Natural killer cell (primary cell): ENCODE results near the gene RAD23B. TPM values are rescaled to one million over a fixed set of nuclear protein-coding genes. Genes with fewer than 3 reads are reported as not detected.

Source experiments
- ATAC-seq, 3 donors: fragments of 150-1000 bp in 2 of 3; fragments of 200-7000 bp in 1 of 3; cut with Tn5 transposase; 1 replicate in 1 of 3; 2 replicates in 2 of 3; pipeline ENCODE4 v1.10.0; 2021; ENCODE audit warnings: mild to moderate bottlenecking in 2 of 3, moderate library complexity in 2 of 3
- DNase-seq, 2 donors: peaks; one replicate each; pipeline versions ENCODE4 v3.0.0 to v3.0.0-alpha.2; 2013 to 2021; ENCODE audit warnings: mixed read lengths in 1 of 2
- H3K27ac ChIP-seq: one replicate; pipeline ENCODE4 v1.5.1; 2013; ENCODE audit warnings: mild to moderate bottlenecking, low read length
- H3K27me3 ChIP-seq: one replicate; pipeline ENCODE4 v1.6.1; 2013; ENCODE audit warnings: low read length; ENCODE audit not compliant: control insufficient read depth, insufficient read depth
- H3K36me3 ChIP-seq: one replicate; pipeline ENCODE4 v1.6.1; 2013; ENCODE audit warnings: low read length; ENCODE audit not compliant: control insufficient read depth, insufficient read depth
- H3K4me1 ChIP-seq: one replicate; pipeline ENCODE4 v1.6.1; 2013; ENCODE audit warnings: low read length; ENCODE audit not compliant: control insufficient read depth, insufficient read depth
- H3K4me3 ChIP-seq: one replicate; pipeline ENCODE4 v1.5.1; 2013; ENCODE audit warnings: low read length
- H3K9me3 ChIP-seq: one replicate; pipeline ENCODE4 v1.6.1; 2013; ENCODE audit warnings: low read length; ENCODE audit not compliant: control insufficient read depth, insufficient read depth
- H3K27ac Mint-ChIP-seq, 2 donors: one replicate each; pipeline ENCODE4 v1.8.0; 2022; ENCODE audit warnings: mild to moderate bottlenecking in 2 of 2, mixed read lengths in 2 of 2, moderate library complexity in 1 of 2
- H3K27me3 Mint-ChIP-seq, 2 donors: one replicate each; pipeline ENCODE4 v1.8.0; 2022; ENCODE audit warnings: low read depth in 2 of 2, mixed read lengths in 2 of 2
- H3K36me3 Mint-ChIP-seq: one replicate; pipeline ENCODE4 v1.8.0; 2022; ENCODE audit warnings: mixed read lengths
- H3K4me1 Mint-ChIP-seq, 2 donors: one replicate each; pipeline ENCODE4 v1.8.0; 2022; ENCODE audit warnings: mixed read lengths in 2 of 2
- H3K4me3 Mint-ChIP-seq: one replicate; pipeline ENCODE4 v1.8.0; 2022; ENCODE audit warnings: mild to moderate bottlenecking, moderate library complexity, mixed read lengths
- H3K9me3 Mint-ChIP-seq, 2 donors: one replicate each; pipeline ENCODE4 v1.8.0; 2022; ENCODE audit warnings: mixed read lengths in 2 of 2
- CTCF ChIP-seq: fragments of 200-600 bp; IDR thresholded peaks from one replicate; pipeline ENCODE4 v1.8.0; 2022; ENCODE audit warnings: antibody characterized with exemption
- WGBS: methylation state at CpG from one replicate; pipeline ENCODE4 v1.1.7; 2013; ENCODE audit warnings: missing lambda C conversion rate; ENCODE audit not compliant: insufficient coverage; 5-methylcytosine and 5-hydroxymethylcytosine counted together
- intact Hi-C: fragments of 100-400 bp; cut with micrococcal nuclease; formaldehyde crosslinking; loops from one replicate; pipeline ENCODE4 v1.14.2; 2022
- total RNA-seq, 4 donors: library from RNA; stranded (reverse); fragments of 120-200 nt in 1 of 4; gene quantifications; one replicate each; pipeline versions ENCODE4 v1.2.3 to v1.2.4, GENCODE V29; 2013 to 2022

The RAD23B gene
- total RNA-seq, 3 donors from 2014 or later (not counting 1 experiment from before 2014, with no cell fraction given): 85.6 to 101 (median 92.6) TPM

- Histone ChIP-seq H3K27me3 (no peaks in the 10 kb centered on the region), H3K4me1 (no peaks in the 10 kb centered on the region), H3K4me3 (no peak overlapping the region), H3K36me3 (no peaks in the 10 kb centered on the region), H3K9me3 (no peaks in the 10 kb centered on the region), H3K27ac (no peak overlapping the region)
- Mint-ChIP-seq H3K4me3 (no peak overlapping the region), H3K27ac (no peak overlapping the region), H3K4me1 (no peaks in the 10 kb centered on the region), H3K9me3 (no peaks in the 10 kb centered on the region), H3K27me3 (peaks cover 8 to 11% of the 10 kb centered on the region in 2 donors), H3K36me3 (no peaks in the 10 kb centered on the region)
- 86% methylated on average over 7 of the region's 7 CpGs for WGBS
- ATAC-seq: no peak
- TF ChIP-seq CTCF: no peak
- intact Hi-C loops: no loop called here
- DNase-seq: no peak
Observed at GRCh38 chr9:107367727-107368502, 84.8 kb downstream of the RAD23B start.

- 84% methylated on average over 9 of the region's 9 CpGs for WGBS
- no peak for ATAC-seq
- no peak overlapping the region for H3K4me3 ChIP-seq
- Mint-ChIP-seq H3K27ac (no peak overlapping the region), H3K4me1 (no peaks in the 10 kb centered on the region), H3K9me3 (no peaks in the 10 kb centered on the region), H3K27me3 (peaks cover 8 to 13% of the 10 kb centered on the region in 2 donors), H3K4me3 (no peak overlapping the region), H3K36me3 (no peaks in the 10 kb centered on the region)
- no peaks in the 10 kb centered on the region for H3K9me3 ChIP-seq
- DNase-seq: no peak
- no peak overlapping the region for H3K27ac ChIP-seq
- H3K36me3 ChIP-seq: no peaks in the 10 kb centered on the region
- H3K27me3 ChIP-seq: no peaks in the 10 kb centered on the region
- no peaks in the 10 kb centered on the region for H3K4me1 ChIP-seq
- intact Hi-C loops: no loop called here
- TF ChIP-seq CTCF: no peak
Observed at GRCh38 chr9:107368696-107369095, 85.6 kb downstream of the RAD23B start.

- no peak overlapping the region for H3K27ac Mint-ChIP-seq
- ATAC-seq (no peak), DNase-seq (no peak)
- intact Hi-C loops: no loop called here
- no peaks in the 10 kb centered on the region for H3K36me3 ChIP-seq
- no peak overlapping the region for H3K4me3 ChIP-seq
- no peaks in the 10 kb centered on the region for H3K9me3 ChIP-seq
- no peaks in the 10 kb centered on the region for H3K27me3 ChIP-seq
- TF ChIP-seq CTCF: no peak
- no peaks in the 10 kb centered on the region for H3K36me3 Mint-ChIP-seq
- no peak overlapping the region for H3K4me3 Mint-ChIP-seq
- peaks cover 6% of the 10 kb centered on the region in 2 donors for H3K27me3 Mint-ChIP-seq
- H3K9me3 Mint-ChIP-seq: no peaks in the 10 kb centered on the region
- no peak overlapping the region for H3K27ac ChIP-seq
- no peaks in the 10 kb centered on the region for H3K4me1 ChIP-seq
- H3K4me1 Mint-ChIP-seq: no peaks in the 10 kb centered on the region
- 76% methylated on average over 2 of the region's 2 CpGs for WGBS
Observed at GRCh38 chr9:107373809-107374208, 90.7 kb downstream of the RAD23B start.

- DNase-seq (no peak), ATAC-seq (no peak)
- Mint-ChIP-seq H3K27me3 (peaks cover 0 to 2% of the 10 kb centered on the region in 2 donors), H3K27ac (no peak overlapping the region), H3K4me1 (no peaks in the 10 kb centered on the region), H3K4me3 (no peak overlapping the region), H3K36me3 (no peaks in the 10 kb centered on the region), H3K9me3 (no peaks in the 10 kb centered on the region)
- Histone ChIP-seq H3K27me3 (no peaks in the 10 kb centered on the region), H3K4me3 (no peak overlapping the region), H3K4me1 (no peaks in the 10 kb centered on the region), H3K9me3 (no peaks in the 10 kb centered on the region), H3K27ac (no peak overlapping the region), H3K36me3 (no peaks in the 10 kb centered on the region)
- TF ChIP-seq CTCF: no peak
- intact Hi-C loops: no loop called here
- 40% methylated on average over 3 of the region's 3 CpGs for WGBS
Observed at GRCh38 chr9:107375001-107375400, 91.9 kb downstream of the RAD23B start.
